NCI-H69 (cell line): ENCODE data around the gene ADCK2.
"Not testable (repeated sequence)": the region's sequence is repeated elsewhere in the genome, so short reads cannot be mapped to it uniquely, and the experiment has no call there.

Source experiments
- DNase-seq: peaks from one replicate; lab custom pipeline; 2025; lab: John Stamatoyannopoulos, UW

ADCK2 gene

DNA sequence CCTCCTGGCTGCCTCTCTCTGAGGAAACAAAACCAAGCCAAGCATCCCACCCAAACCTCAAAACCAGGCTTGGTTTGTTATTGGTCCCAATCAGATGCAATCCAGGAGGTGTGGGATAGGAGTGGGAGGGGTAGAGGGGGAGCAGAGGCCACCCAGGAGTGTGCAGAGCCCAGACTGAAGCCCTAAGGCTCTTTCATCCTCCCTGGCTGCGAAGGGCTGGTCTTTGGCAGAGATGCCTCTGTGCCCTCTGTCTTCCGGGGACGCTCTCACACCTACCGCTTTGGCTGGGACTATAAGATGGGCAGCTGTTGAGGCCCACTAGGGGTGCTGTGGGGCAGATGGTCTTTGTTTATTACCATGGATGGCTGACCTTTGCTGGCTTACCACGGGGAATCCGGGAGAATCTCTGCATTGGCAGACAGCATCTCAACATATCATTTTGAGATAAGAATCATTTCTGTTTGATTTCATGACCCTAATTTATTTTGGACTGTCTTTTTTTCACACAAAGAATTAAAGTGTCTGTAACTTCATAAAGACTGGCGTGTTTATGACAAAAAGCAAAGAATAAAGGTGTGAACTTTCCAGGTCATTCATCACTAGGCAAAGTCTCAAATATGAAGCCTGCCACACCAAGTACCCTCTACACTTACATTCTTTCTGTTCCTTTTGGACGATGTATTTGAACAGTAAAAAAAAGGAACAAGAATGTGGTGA is 25.7 kb upstream of the ADCK2 start:
- DNase-seq, result peak; percentile 97

DNA sequence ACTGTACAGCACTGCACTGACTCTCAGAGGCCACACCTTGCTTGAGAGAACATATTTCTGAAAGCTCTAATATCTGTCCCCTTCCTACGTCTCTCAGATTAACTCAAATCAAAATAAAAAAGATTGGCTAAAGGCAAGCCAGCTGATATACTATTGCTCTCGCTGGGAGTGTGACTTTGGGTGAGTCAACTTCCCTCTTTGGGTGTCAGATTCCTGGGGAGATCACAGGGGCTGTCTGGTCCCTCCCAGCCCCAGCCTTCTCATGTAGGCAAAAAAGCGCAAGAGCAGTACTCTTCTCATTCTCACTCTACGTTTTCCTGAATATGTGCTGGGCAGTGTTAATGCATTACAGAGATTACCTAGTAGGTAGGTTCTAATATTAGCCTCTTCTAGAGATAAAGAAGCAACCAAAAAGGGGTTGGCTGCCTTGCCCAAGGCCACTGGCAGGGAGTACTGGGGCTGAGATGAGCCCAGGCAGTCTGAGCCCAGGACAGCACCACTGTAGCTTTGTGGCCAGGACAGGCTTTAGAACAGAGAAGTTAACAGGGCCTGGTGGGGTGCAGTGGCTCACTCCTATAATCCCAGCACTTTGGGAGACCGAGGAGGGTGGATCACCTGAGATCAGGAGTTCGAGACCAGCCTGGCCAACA is 23.1 kb upstream of the ADCK2 start:
- no peak for DNase-seq

- no peak for DNase-seq
Observed at GRCh38 chr7:140650367-140650766, 22.4 kb upstream of the ADCK2 start.

- peak; percentile 92 for DNase-seq
Observed at GRCh38 chr7:140653319-140654108, 19.2 kb upstream of the ADCK2 start.

DNA sequence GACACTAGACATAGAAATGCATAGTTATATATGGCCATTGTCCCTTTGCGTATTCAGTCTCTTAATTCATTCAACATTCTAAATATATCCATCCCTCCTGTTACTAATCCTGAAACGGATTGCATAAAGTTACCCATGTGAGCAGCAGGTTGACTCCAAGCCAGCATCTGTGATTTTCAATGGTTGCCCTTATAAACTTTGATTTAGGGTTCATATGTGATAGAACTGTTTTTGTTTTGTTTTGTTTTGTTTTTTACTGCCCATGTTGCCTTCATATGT is 18.7 kb upstream of the ADCK2 start:
- DNase-seq, result no peak

- DNase-seq, result no peak
Observed at GRCh38 chr7:140654661-140655060, 18.1 kb upstream of the ADCK2 start.

- no peak for DNase-seq
Observed at GRCh38 chr7:140655511-140656408, 17.0 kb upstream of the ADCK2 start.

DNA sequence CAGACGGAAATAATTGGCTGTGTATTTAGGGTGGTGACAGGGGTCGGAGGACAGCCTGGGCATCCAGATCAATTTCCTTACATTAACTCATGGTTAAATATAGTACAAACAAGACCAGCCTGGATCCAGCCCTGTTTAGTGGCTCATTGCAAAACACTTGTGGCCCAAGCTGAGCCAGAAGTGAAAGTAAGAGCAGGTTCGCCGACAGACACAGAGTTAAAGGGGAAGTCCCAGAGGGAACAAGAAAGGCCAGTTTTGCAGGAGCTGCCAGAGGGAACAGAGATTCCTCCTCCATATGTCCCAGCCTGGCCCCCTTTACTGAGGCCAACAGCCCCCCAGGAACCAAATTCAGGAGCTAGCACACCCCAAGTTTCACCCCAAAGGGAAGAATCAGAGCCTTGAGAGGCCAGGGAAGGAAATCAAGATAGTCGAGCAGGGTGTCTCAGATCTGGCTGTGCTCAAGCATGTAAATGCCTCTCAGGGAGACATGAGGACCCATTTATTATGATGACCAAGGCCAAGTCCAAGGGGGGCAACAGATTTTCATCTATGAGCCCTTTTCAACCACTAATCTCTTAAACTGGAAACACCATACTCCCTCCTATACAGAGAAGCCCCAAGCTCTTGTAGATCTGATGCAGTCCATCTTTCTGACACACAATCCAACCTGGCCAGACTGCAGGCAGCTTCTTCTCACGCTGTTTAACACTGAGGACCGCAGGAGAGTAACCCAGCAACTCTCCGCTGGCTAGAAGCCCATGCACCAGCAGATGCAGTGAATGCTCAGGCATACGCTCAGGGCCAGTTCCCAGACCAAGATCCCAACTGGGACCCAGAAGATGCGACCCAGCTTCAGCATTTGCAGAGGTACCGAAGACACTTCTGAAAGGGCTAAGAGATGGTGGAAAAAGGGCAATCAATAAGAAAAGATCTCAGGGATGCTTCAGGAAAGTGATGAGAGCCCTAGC is 15.9 kb upstream of the ADCK2 start:
- DNase-seq, result peak; percentile 23

GRCh38 chr7:140657891-140658290 is 14.9 kb upstream of the ADCK2 start:
- DNase-seq, result no peak

- DNase-seq, result peak; percentile 20
Observed at GRCh38 chr7:140659856-140660255, 12.9 kb upstream of the ADCK2 start.

DNA sequence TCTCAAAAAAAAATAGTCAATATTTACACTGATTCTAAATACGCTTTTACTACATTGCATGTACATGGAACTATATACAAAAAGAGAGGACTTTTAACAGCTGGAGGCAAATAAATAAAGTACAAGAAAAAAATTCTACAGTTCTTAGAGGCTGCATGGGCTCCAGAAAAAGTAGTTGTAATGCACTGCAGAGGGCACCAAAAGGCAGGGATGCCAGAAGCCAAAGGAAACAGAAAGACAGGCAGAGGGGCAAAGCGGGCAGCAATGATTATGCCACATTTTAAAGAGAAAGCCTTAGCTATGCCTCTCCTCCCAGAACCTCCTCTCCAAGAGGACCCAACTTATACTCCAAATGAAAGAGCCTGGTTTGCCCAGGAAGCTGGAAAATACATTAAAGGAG is 11.6 kb upstream of the ADCK2 start:
- peak; percentile 42 for DNase-seq

- not testable (repeated sequence) for DNase-seq
Observed at GRCh38 chr7:140662938-140663337, 9.8 kb upstream of the ADCK2 start.

GRCh38 chr7:140667476-140667875 is 5.3 kb upstream of the ADCK2 start:
- no peak for DNase-seq

GRCh38 chr7:140668641-140669040 is 4.1 kb upstream of the ADCK2 start:
- no peak for DNase-seq

- peak; percentile 52 for DNase-seq
Observed at GRCh38 chr7:140669352-140669751, 3.4 kb upstream of the ADCK2 start.

DNA sequence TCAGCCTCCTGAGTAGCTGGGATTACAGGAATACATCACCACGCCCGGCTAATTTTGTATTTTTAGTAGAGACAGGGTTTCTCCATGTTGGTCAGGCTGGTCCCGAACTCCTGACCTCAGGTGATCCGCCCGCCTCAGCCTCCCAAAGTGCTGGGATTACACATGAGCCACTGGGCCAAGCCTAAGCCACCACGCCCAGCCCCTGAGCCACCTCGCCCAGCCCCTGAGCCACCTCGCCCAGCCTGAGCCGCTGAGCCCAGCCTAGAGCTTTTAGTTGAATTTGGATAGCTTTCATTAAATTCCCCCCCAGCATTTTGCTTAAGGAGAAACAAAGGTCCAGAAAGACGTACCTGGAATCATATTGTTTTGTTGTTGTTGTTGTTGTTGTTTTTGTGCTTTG is 2.9 kb upstream of the ADCK2 start:
- DNase-seq, result not testable (repeated sequence)

DNA sequence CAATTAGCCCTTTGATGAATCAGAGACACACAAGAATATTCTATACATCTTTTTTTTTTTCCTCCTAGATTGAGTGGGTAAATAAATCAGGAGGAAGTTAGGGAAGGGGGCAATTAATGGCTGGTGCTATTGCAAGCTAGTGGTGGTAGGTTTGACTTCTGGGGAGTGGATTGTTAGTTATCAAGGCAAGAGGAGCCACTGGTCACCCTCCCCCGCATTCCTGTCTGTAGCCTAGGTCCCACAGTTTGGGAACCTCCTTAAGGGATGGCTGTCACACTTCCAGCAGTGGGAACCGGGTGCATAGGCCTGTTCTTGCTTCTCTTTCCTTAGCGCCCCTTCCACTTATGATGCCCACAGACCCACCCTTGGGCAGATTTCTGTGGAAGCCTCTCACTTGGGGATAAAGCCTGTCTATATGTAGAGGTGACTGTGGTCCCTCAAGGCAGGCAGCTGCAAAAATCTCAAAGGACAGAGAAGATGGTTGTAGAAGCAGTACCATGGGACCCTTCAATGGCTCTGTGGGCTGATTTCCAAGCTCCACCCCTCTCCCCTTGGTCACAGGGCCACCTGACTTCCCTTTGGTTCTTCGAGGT is 2.3 kb upstream of the ADCK2 start:
- DNase-seq, result no peak

DNA sequence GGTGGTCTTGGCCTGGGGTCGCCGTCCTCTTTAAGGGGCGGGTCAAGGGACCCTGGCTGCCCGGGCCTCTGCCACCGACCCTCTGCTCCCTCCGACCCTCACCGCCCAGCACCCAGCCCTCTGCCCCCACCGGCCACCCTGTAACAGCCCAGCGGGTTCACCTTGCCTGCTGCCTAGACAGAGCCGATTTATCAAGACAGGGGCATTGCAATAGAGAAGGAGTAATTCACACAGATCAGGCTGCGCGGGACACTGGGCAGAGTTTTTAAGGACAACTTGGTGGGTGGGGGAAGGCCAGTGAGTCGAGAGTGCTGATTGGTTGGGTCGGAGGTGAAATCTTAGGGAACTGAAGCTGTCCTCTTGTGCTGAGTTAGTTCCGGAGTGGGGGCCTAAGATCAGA is 779 bp upstream of the ADCK2 start:
- no peak for DNase-seq

DNA sequence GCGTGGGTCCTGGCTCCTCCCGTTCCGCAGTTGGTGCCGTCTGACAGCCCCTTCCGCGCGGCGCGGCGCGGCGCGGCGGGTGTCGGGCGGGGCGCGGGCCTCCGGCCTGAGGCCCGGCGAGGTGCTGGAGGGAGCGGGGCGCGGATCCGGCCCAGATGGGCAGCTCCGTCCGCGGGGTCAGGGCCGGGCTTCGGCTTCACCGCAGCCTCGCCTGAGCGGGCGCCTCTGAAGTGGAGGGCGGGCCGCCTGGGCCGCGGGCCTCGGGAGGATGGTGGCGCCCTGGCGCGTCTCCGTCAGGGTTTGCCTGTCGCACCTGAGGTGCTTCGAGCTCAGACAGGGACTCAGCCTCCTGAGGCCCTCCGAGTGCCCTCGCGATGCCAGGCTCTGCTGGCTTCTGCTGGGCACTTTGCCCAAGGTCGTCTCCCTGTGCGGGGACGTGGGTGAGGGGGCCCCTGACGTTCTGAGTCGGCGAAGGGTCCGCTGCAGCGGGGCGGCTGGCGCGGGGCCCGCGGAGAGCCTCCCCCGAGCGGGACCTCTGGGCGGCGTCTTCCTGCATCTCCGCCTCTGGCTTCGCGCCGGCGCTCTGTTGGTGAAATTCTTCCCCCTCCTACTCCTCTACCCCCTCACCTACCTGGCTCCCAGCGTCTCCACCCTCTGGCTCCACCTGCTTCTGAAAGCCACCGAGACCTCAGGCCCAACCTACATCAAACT is 473 bp downstream of the ADCK2 start:
- DNase-seq, result peak; percentile 88

DNA sequence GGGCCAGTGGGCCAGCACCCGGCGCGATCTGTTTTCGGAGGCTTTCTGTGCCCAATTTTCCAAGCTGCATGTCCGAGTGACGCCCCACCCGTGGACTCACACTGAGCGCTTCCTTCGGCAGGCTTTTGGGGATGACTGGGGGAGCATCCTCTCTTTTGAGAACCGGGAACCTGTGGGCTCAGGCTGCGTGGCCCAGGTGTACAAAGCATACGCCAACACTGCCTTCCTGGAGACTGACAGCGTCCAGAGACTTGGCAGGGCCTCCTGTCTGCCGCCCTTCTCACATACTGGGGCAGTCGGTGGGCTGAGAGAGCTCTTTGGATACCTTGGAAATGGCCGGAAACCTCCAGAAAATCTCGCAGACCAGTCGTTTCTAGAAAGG is 1.0 kb downstream of the ADCK2 start:
- DNase-seq, result no peak
